ENCODE measurements around the gene CTF1. TPM values are rescaled to one million over a fixed set of nuclear protein-coding genes. Genes with fewer than 3 reads are reported as not detected.
A peak's percentile ranks its signal among the peaks of the same experiment; 100 is the strongest.

Gene CTF1
- total RNA-seq, 4 donors from 2014 or later = 2.2 to 5.9 (median 3.1) TPM

- H3K27ac ChIP-seq = peak overlapping the region; percentile 80 to 98 (median 94)
- no peaks in the 10 kb centered on the region for H3K9me3 ChIP-seq
- no peak for DNase-seq (ENCODE audit: low spot score in 2 of 2)
- H3K4me1 ChIP-seq = peaks cover 0 to 35% (median 4%) of the 10 kb centered on the region in 4 donors
- H3K27me3 ChIP-seq = no peaks in the 10 kb centered on the region
- peaks cover 0 to 41% (median 0%) of the 10 kb centered on the region in 3 donors for H3K36me3 ChIP-seq
- 4% methylated on average over 12 to 35 of the region's 53 CpGs for WGBS, 2 donors
- peak overlapping the region; percentile 56 to 93 (median 81) for H3K4me3 ChIP-seq
- no peak for TF ChIP-seq EP300 (IDR thresholded peaks at IDR 0.05)
- TF ChIP-seq POLR2A (IDR thresholded peaks at IDR 0.05) = no peak
- no peak for TF ChIP-seq CTCF (IDR thresholded peaks at IDR 0.05)
Measured at GRCh38 chr16:30924076-30924912, 27.9 kb downstream of the CTF1 start.

GRCh38 chr16:30924913-30925631, 28.7 kb downstream of the CTF1 start:
- Histone ChIP-seq H3K4me3 (no peak overlapping the region), H3K27me3 (no peaks in the 10 kb centered on the region), H3K4me1 (peaks cover 0 to 35% (median 4%) of the 10 kb centered on the region in 4 donors), H3K27ac (peak overlapping the region in 3 of 4 donors; percentile 89 to 98 (median 98)), H3K36me3 (peaks cover 0 to 48% (median 0%) of the 10 kb centered on the region in 3 donors), H3K9me3 (no peaks in the 10 kb centered on the region)
- 66% methylated on average over 11 of the region's 11 CpGs for WGBS, 2 donors
- TF ChIP-seq CTCF (IDR thresholded peaks at IDR 0.05) = no peak
- no peak for TF ChIP-seq EP300 (IDR thresholded peaks at IDR 0.05)
- TF ChIP-seq POLR2A (IDR thresholded peaks at IDR 0.05) = no peak
- DNase-seq (ENCODE audit: low spot score in 2 of 2) = no peak

- H3K4me1 ChIP-seq = peaks cover 0 to 35% (median 4%) of the 10 kb centered on the region in 4 donors
- H3K27me3 ChIP-seq = no peaks in the 10 kb centered on the region
- no peak overlapping the region for H3K4me3 ChIP-seq
- DNase-seq (ENCODE audit: low spot score in 2 of 2) = no peak
- peak overlapping the region in 1 of 4 donors; percentile 98 for H3K27ac ChIP-seq
- H3K9me3 ChIP-seq = no peaks in the 10 kb centered on the region
- WGBS, 2 donors = 78 to 92% methylated on average over 2 to 13 of the region's 26 CpGs
- TF ChIP-seq POLR2A (IDR thresholded peaks at IDR 0.05) = no peak
- no peak for TF ChIP-seq CTCF (IDR thresholded peaks at IDR 0.05)
- no peak for TF ChIP-seq EP300 (IDR thresholded peaks at IDR 0.05)
- H3K36me3 ChIP-seq = peaks cover 0 to 53% (median 0%) of the 10 kb centered on the region in 3 donors
Measured at GRCh38 chr16:30925632-30925987, 29.2 kb downstream of the CTF1 start.

- no peaks in the 10 kb centered on the region for H3K9me3 ChIP-seq
- H3K4me3 ChIP-seq = no peak overlapping the region
- peaks cover 0 to 35% (median 4%) of the 10 kb centered on the region in 4 donors for H3K4me1 ChIP-seq
- H3K36me3 ChIP-seq = peaks cover 0 to 59% (median 0%) of the 10 kb centered on the region in 3 donors
- no peak for DNase-seq (ENCODE audit: low spot score in 2 of 2)
- no peaks in the 10 kb centered on the region for H3K27me3 ChIP-seq
- WGBS, 2 donors = 54 to 61% methylated on average over 10 of the region's 10 CpGs
- TF ChIP-seq CTCF (IDR thresholded peaks at IDR 0.05) (no peak), POLR2A (IDR thresholded peaks at IDR 0.05) (no peak), EP300 (IDR thresholded peaks at IDR 0.05) (no peak)
- H3K27ac ChIP-seq = no peak overlapping the region
Measured at GRCh38 chr16:30925995-30926811, 29.8 kb downstream of the CTF1 start.

Measured in tibial nerve (tissue), 4 donors.